ENCODE data around the gene ZNF525. TPM values are rescaled to one million over a fixed set of nuclear protein-coding genes. Genes with fewer than 3 reads are reported as not detected.
"Not testable (repeated sequence)": the region's sequence is repeated elsewhere in the genome, so short reads cannot be mapped to it uniquely, and the experiment has no call there.

ZNF525 gene
- total RNA-seq (12.3 TPM), polyA plus RNA-seq (ENCODE audit: insufficient read depth in 1 of 8, insufficient read length in 8 of 8, low replicate concordance in 1 of 8) (1 to 10 TPM; 3.7 to 7.5 (median 4.8) TPM)
- long read RNA-seq, donor 1, partial matches to known transcripts: 0 of 1 reads
- long read RNA-seq, donor 1, other reads (novel, unspliced or antisense): 0 of 1 reads
- long read RNA-seq, donor 2: 0 reads
- long read RNA-seq, donor 3: 0 reads
- long read RNA-seq, donor 4, partial matches to known transcripts: 0 of 1 reads
- long read RNA-seq, donor 4, other reads (novel, unspliced or antisense): 0 of 1 reads
- long read RNA-seq, donor 5, partial matches to known transcripts: 7 of 8 reads
- long read RNA-seq, donor 5, other reads (novel, unspliced or antisense): 0 of 8 reads
- long read RNA-seq, donor 6, partial matches to known transcripts: 6 of 6 reads
- long read RNA-seq, donor 6, other reads (novel, unspliced or antisense): 0 of 6 reads
- long read RNA-seq, donor 7, partial matches to known transcripts: 0 of 1 reads
- long read RNA-seq, donor 7, other reads (novel, unspliced or antisense): 0 of 1 reads
- long read RNA-seq, donor 8: 0 reads
- long read RNA-seq, donor 9, partial matches to known transcripts: 0 of 2 reads
- long read RNA-seq, donor 9, other reads (novel, unspliced or antisense): 0 of 2 reads
- long read RNA-seq, donor 10: 0 reads
- long read RNA-seq, donor 11: 0 reads

DNA sequence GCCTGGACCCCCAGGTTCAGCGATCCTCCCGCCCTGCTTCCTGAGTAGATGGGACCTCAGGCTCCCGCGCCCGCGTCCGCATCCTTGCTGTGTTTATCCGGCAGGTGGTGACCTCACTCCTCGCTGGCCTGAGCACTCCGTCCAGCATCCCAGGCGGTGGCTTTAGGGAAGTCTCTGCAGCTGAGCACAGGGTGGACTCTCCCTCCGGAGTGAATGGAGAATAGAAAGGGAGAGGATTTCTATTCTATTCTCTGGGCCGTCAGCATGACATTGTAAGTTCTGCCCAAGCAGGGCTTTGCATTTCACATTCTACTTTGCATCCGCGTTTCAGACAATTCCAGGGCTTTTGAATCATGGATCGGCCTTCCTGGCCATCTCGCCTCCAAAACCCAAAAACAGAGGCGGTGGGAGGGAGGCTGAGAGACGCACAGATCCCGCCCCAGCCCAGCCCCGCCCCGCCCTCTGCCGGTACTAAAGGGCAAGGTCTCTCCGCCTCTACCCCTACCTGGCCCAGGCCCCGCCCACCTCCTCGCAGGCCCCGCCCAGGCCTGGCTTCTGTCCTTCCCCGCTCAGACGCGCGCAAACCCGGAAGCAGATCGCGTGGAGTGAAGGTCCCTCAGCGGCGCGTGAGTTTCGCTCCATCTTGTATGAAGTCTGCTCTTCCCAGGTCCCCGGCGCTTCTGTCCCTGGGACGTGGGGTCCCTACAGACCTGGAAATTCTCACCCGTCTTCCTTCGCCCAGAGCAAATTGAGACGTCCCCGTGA is at the start of gene ZNF525:
TSS of gene ZNF525 (plus strand) at position 572 of the 765 bp plus-strand sequence. CDS start 6,577 bp downstream, outside the sequence.
- Histone ChIP-seq H3K4me3 (ENCODE audit: low read length) (peak within 1 kb of the TSS; percentile 66), H3K27ac (ENCODE audit: low read length) (peak within 1 kb of the TSS; percentile 60), H3K9me3 (replicated peaks; ENCODE audit: control insufficient read depth, low read depth, low read length) (no peaks in the 10 kb centered on the region), H3K4me1 (ENCODE audit: control insufficient read depth, insufficient read depth, low read length) (peaks cover 4% of the 10 kb centered on the region), H3K27me3 (ENCODE audit: control insufficient read depth, insufficient read depth, low read length) (no peaks in the 10 kb centered on the region), H3K36me3 (ENCODE audit: control insufficient read depth, insufficient read depth, low read length) (no peaks in the 10 kb centered on the region)
- peak; percentile 90 for DNase-seq
- WGBS (ENCODE audit: insufficient coverage): under 1% methylated on average over 40 of the region's 45 CpGs

DNA sequence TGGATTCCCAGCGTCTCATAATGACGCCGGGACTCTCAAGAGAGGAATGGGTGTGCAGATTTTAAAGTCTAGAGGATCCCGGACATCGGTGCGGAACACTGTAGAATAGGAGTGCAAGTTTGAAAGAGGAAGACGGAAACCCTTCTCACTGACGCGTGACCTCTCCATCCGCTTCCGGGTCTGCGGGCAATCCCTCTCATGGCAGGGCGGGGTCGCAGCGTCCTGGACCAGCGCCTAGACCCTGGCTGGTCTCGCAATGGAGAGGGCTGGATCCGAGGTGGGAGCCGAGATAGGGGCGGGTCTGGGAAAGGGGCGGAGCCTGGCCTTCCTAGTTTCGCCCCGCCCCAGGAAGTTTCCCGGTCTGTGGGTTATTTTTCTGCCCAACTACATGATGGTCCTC is 36.5 kb upstream of the ZNF525 start:
- peak; percentile 69 for DNase-seq
- no peak overlapping the region for H3K27ac ChIP-seq (ENCODE audit: low read length)
- peaks cover 2% of the 10 kb centered on the region for H3K9me3 ChIP-seq (replicated peaks; ENCODE audit: control insufficient read depth, low read depth, low read length)
- 22% methylated on average over 20 of the region's 24 CpGs for WGBS (ENCODE audit: insufficient coverage)
- no peak overlapping the region for H3K4me3 ChIP-seq (ENCODE audit: low read length)
- H3K36me3 ChIP-seq (ENCODE audit: control insufficient read depth, insufficient read depth, low read length): no peaks in the 10 kb centered on the region
- H3K4me1 ChIP-seq (ENCODE audit: control insufficient read depth, insufficient read depth, low read length): peaks cover 2% of the 10 kb centered on the region
- peaks cover 4% of the 10 kb centered on the region for H3K27me3 ChIP-seq (ENCODE audit: control insufficient read depth, insufficient read depth, low read length)

DNA sequence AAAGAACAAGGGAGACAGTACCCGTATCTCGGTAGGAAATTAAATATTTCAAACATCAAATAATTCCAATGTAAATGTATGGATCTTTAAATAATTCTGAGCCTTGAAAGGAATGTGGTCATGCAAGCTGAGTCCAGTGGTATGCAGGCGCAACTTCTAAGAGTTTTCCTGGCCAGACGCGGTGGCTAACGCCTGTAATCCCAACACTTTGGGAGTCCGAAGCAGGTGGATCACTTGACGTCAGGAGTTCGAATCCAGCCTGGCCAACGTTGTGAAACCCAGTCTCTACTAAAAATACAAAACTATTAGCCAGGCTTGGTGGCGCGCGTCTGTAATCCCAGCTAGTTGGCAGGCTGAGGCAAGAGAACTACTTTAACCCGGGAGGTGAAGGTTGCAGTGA is 33.0 kb upstream of the ZNF525 start:
- peak; percentile 4 for DNase-seq
- 88% methylated on average over 6 of the region's 14 CpGs for WGBS (ENCODE audit: insufficient coverage)
- Histone ChIP-seq H3K4me3 (ENCODE audit: low read length) (no peak overlapping the region), H3K27me3 (ENCODE audit: control insufficient read depth, insufficient read depth, low read length) (no peaks in the 10 kb centered on the region), H3K27ac (ENCODE audit: low read length) (no peak overlapping the region), H3K4me1 (ENCODE audit: control insufficient read depth, insufficient read depth, low read length) (peaks cover 2% of the 10 kb centered on the region), H3K36me3 (ENCODE audit: control insufficient read depth, insufficient read depth, low read length) (no peaks in the 10 kb centered on the region), H3K9me3 (replicated peaks; ENCODE audit: control insufficient read depth, low read depth, low read length) (peaks cover 2% of the 10 kb centered on the region)

DNA sequence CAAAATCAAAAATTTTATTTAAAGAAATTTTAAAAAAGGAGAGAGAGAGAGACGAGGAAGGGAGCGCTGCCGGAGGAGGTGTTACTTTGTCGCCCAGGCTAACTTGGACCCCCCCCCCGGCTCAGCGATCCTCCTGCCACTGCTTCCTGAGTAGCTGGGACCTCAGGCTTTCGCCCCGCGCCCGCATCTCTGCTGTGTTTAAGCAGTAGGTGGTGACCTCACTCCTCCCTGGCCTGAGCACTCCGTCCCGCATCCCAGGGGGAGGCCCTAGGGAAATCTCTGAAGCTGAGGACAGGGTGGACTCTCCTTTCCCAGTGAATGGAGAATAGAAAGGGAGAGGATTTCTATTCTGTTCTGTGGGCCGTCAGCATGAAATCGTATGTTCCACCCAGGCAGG is 32.4 kb upstream of the ZNF525 start:
- Histone ChIP-seq H3K36me3 (ENCODE audit: control insufficient read depth, insufficient read depth, low read length) (peaks cover 3% of the 10 kb centered on the region), H3K9me3 (replicated peaks; ENCODE audit: control insufficient read depth, low read depth, low read length) (peaks cover 2% of the 10 kb centered on the region), H3K27ac (ENCODE audit: low read length) (peak overlapping the region; percentile 87), H3K4me3 (ENCODE audit: low read length) (peak overlapping the region; percentile 89), H3K27me3 (ENCODE audit: control insufficient read depth, insufficient read depth, low read length) (no peaks in the 10 kb centered on the region), H3K4me1 (ENCODE audit: control insufficient read depth, insufficient read depth, low read length) (peaks cover 2% of the 10 kb centered on the region)
- no peak for DNase-seq
- 0% methylated on average over 2 of the region's 14 CpGs for WGBS (ENCODE audit: insufficient coverage)

DNA sequence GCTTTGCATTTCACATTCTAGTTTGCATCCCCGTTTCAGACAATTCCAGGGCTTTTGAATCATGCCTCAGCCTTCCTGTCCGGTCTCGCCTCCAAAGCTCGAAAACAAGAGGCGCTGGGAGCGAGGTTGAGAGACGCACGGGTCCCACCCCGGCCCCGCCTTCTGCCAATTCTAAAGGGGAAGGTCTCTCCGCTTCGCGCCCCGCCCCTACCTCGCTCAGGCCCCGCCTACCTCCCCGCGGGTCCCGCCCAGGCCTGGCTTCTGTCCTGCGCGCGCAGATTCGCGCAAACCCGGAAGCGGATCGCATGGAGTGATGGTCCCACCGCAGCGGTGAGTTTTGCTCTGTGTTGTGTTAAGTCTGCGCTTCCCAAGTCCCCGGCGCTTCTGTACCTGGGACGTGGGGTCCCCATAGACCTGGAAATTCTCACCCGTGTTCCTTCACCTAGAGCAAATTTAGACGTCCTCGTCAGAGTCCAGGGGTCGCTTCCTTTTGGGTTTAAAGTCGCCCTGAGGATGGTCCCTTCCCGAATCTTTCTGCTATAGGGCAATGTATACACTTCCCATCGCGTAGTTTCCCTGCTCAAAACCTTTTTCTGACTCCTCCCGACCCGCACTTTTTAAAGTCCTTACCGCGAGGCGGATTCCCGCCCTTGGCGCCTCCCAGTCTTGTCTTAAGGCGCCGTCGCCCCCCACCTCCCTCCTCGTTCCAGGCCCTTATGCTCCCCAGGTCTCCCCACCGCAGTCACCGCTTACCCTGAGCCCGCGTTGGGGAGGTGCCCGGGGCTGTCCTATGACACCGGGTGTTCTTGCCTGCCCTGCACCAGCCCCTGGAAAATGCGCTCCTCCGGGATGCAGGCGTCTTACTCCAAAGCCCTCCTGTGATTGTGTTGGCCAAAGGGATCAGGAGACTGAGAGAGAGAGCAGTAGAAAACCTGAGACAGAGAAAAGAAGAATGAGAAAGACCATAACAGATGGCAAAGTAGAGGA is 31.7 kb upstream of the ZNF525 start, which contains the start of gene ZNF845:
TSS of gene ZNF845 (plus strand) at position 287 of the 987 bp plus-strand sequence. CDS start 7,559 bp downstream, outside the sequence.
- H3K4me1 ChIP-seq (ENCODE audit: control insufficient read depth, insufficient read depth, low read length): peaks cover 2% of the 10 kb centered on the region
- H3K36me3 ChIP-seq (ENCODE audit: control insufficient read depth, insufficient read depth, low read length): peaks cover 9% of the 10 kb centered on the region
- no peaks in the 10 kb centered on the region for H3K27me3 ChIP-seq (ENCODE audit: control insufficient read depth, insufficient read depth, low read length)
- peak; percentile 97 for DNase-seq
- H3K27ac ChIP-seq (ENCODE audit: low read length): peak within 1 kb of the TSS; percentile 87
- peak within 1 kb of the TSS; percentile 89 for H3K4me3 ChIP-seq (ENCODE audit: low read length)
- H3K9me3 ChIP-seq (replicated peaks; ENCODE audit: control insufficient read depth, low read depth, low read length): peaks cover 2% of the 10 kb centered on the region
- WGBS (ENCODE audit: insufficient coverage): 0% methylated on average over 46 of the region's 61 CpGs

DNA sequence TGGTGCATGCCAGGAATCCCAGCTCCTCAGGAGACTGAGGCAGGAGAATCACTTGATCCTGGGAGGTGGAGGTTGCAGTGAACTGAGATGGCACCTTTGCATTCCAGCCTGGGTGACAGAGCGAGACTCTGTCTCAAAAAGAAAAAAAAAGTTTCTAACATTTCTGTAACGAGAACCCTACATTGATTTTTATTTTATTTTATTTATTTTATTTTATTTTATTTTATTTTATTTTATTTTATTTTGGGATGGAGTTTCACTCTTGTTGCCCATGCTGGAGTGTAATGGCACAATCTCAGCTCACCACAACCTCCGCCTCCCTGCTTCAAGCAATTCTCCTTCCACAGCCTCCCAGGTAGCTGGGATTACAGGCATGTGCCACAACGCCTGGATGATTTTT is 21.1 kb upstream of the ZNF525 start:
- not testable (repeated sequence) for DNase-seq; H3K4me3 ChIP-seq (ENCODE audit: low read length); H3K4me1 ChIP-seq (ENCODE audit: control insufficient read depth, insufficient read depth, low read length); H3K27ac ChIP-seq (ENCODE audit: low read length); H3K27me3 ChIP-seq (ENCODE audit: control insufficient read depth, insufficient read depth, low read length)
- H3K36me3 ChIP-seq (ENCODE audit: control insufficient read depth, insufficient read depth, low read length): peaks cover 58% of the 10 kb centered on the region
- peaks cover 12% of the 10 kb centered on the region for H3K9me3 ChIP-seq (replicated peaks; ENCODE audit: control insufficient read depth, low read depth, low read length)
- WGBS (ENCODE audit: insufficient coverage): no CpG with 5 or more reads among the region's 4 CpGs

DNA sequence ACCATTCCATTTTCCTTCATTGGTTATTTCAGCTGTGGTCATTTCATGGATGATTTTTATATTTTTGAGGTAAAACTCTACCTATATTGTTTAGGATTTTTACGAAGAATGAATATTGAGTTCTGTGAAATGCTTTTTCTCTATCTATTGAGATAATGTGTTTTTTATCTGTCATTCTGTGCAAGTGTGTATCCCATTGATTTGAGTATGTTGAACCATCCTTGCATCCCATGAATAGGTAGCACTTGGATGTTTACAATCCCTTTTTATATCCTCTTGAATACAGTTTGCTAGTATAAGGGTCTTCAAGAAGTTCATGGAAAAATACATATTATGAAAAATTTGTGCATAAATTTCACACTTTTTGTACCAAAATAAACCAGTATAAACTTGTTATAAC is 9.8 kb upstream of the ZNF525 start:
- H3K4me1 ChIP-seq (ENCODE audit: control insufficient read depth, insufficient read depth, low read length): no peaks in the 10 kb centered on the region
- WGBS (ENCODE audit: insufficient coverage): no CpG with 5 or more reads among the region's 1 CpG
- no peak for DNase-seq
- peaks cover 14% of the 10 kb centered on the region for H3K36me3 ChIP-seq (ENCODE audit: control insufficient read depth, insufficient read depth, low read length)
- H3K4me3 ChIP-seq (ENCODE audit: low read length): no peak overlapping the region
- peaks cover 53% of the 10 kb centered on the region for H3K9me3 ChIP-seq (replicated peaks; ENCODE audit: control insufficient read depth, low read depth, low read length)
- H3K27me3 ChIP-seq (ENCODE audit: control insufficient read depth, insufficient read depth, low read length): no peaks in the 10 kb centered on the region
- H3K27ac ChIP-seq (ENCODE audit: low read length): no peak overlapping the region

DNA sequence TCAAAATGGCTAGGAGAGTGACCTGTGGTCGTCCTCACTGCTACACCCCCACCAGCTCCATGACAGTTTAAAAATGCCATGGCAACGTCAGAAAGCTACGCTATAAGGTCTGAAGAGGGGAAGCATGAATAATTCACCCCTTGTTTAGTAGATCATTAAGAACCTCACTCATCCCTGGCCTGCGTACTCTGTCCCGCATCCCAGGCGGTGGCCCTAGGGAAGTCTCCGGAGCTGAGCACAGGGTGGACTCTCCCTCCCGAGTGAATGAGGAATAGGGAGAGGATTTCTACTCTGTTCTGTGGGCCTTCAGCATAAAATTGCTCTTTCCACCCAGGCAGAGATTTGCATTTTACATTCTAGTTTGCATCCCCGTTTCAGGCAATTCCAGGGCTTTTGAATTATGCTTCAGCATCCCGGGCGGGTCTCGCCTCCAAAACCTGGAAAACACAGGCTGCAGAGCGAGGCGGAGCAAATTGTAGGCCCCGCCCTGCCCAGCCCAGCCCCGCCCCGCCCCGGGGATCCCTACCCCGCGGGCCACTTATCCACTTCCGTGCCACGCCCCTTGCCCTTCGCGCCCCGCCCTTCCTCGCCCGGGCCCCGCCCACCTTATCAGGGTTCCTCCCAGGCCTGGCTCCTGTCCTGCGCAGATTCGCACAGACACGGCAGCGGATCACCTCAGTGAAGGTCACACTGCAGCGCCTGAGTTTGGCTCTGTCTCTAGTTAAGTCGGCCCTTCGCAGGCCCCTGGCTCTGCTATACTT is 7.5 kb upstream of the ZNF525 start:
- DNase-seq: no peak
- H3K9me3 ChIP-seq (replicated peaks; ENCODE audit: control insufficient read depth, low read depth, low read length): peaks cover 34% of the 10 kb centered on the region
- no peak overlapping the region for H3K4me3 ChIP-seq (ENCODE audit: low read length)
- no peak overlapping the region for H3K27ac ChIP-seq (ENCODE audit: low read length)
- no peaks in the 10 kb centered on the region for H3K27me3 ChIP-seq (ENCODE audit: control insufficient read depth, insufficient read depth, low read length)
- H3K4me1 ChIP-seq (ENCODE audit: control insufficient read depth, insufficient read depth, low read length): no peaks in the 10 kb centered on the region
- WGBS (ENCODE audit: insufficient coverage): 69% methylated on average over 27 of the region's 35 CpGs
- H3K36me3 ChIP-seq (ENCODE audit: control insufficient read depth, insufficient read depth, low read length): no peaks in the 10 kb centered on the region

DNA sequence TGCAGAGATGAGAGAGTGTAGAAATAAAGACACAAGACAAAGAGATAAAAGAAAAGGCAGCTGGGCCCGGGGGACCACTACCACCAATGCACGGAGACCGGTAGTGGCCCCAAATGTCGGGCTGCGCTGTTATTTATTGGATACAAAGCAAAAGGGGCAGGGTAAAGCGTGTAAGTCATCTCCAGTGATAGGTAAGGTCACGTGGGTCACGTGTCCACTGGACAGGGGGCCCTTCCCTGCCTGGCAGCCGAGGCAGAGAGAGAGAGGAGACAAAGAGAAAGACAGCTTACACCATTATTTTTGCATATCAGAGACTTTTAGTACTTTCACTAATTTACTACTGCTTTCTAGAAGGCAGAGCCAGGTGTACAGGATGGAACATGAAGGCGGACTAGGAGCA is 5.4 kb upstream of the ZNF525 start:
- not testable (repeated sequence) for H3K27ac ChIP-seq (ENCODE audit: low read length); H3K27me3 ChIP-seq (ENCODE audit: control insufficient read depth, insufficient read depth, low read length); H3K36me3 ChIP-seq (ENCODE audit: control insufficient read depth, insufficient read depth, low read length); DNase-seq; H3K4me3 ChIP-seq (ENCODE audit: low read length); H3K4me1 ChIP-seq (ENCODE audit: control insufficient read depth, insufficient read depth, low read length)
- peaks cover 20% of the 10 kb centered on the region for H3K9me3 ChIP-seq (replicated peaks; ENCODE audit: control insufficient read depth, low read depth, low read length)
- WGBS (ENCODE audit: insufficient coverage): 100% methylated on average over 3 of the region's 10 CpGs

Measured in muscle of leg (tissue), 16 donors.